ENCODE data around the gene SETD3.

DNA sequence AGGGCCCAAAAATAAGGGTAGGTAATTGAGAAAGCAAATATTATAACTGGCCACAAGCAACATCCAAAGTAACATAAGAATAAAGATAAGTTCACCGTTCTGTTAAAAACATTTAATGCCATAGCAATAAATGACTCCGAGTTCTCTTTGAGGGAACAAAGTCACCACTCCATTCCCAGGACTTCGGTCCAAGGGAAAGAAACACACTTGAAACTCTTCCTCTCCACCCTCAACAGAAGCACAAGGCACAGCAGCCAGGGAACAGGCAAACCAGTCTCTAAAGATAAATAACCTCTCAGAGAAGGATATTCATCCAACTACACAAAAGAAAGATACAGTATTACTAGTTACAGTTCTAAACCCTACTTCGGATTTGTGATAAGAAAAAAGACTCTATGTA is 2.5 kb downstream of the SETD3 start:
- TF ChIP-seq CTCF (optimal IDR thresholded peaks at IDR 0.05 in 1 of 3, IDR thresholded peaks at IDR 0.05 in 1 of 3, conservative IDR thresholded peaks at IDR 0.05 in 1 of 3; ENCODE audit: extremely low read depth in 1 of 3, insufficient read depth in 2 of 3, low read length in 3 of 3) (no peak), EZH2 (IDR thresholded peaks at IDR 0.05; ENCODE audit: low read length) (no peak)

All from keratinocyte (primary cell).